Keratinocyte (primary cell): ENCODE data around the gene AQP2.

ENCODE experiments used
- EZH2 ChIP-seq: IDR thresholded peaks from one replicate; pipeline ENCODE4 v1.6.1; 2012; ENCODE audit warnings: inconsistent platforms, mild to moderate bottlenecking, low read length, moderate library complexity
- TF ChIP-seq, protein P1 (sequence below), 3 experiments: IDR thresholded peaks in 1 of 3; conservative IDR thresholded peaks in 1 of 3; optimal IDR thresholded peaks in 1 of 3; 2 replicates in 2 of 3; 3 replicates in 1 of 3; pipeline versions ENCODE3 to v1.5.1; 2011; ENCODE audit warnings: low read length in 3 of 3, mild to moderate bottlenecking in 3 of 3, moderate library complexity in 2 of 3, control low read depth in 1 of 3, inconsistent platforms in 1 of 3; ENCODE audit not compliant: insufficient read depth in 2 of 3; ENCODE audit errors: extremely low read depth in 1 of 3

DNA sequence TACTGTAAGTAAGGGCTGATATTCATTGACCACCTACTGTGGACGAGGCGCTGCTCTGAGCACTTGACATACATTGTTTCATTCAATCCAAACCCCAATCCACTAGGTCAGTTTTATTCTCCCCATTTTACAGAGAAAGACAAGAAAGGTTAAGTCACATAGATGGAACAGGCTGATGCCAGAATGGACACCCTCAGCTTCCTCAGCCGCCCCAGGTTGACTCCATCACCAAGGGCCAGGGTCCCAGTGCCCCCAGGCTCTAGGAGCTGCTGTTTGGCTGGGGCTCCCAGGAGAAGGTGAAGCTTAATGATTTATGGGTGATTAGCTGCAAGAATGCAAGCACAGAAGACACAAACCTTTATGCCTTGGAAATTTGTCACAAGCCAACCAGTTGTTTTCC is 671 bp upstream of the AQP2 start:
- no peak for TF ChIP-seq EZH2
- TF ChIP-seq, protein P1, sequence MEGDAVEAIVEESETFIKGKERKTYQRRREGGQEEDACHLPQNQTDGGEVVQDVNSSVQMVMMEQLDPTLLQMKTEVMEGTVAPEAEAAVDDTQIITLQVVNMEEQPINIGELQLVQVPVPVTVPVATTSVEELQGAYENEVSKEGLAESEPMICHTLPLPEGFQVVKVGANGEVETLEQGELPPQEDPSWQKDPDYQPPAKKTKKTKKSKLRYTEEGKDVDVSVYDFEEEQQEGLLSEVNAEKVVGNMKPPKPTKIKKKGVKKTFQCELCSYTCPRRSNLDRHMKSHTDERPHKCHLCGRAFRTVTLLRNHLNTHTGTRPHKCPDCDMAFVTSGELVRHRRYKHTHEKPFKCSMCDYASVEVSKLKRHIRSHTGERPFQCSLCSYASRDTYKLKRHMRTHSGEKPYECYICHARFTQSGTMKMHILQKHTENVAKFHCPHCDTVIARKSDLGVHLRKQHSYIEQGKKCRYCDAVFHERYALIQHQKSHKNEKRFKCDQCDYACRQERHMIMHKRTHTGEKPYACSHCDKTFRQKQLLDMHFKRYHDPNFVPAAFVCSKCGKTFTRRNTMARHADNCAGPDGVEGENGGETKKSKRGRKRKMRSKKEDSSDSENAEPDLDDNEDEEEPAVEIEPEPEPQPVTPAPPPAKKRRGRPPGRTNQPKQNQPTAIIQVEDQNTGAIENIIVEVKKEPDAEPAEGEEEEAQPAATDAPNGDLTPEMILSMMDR (optimal IDR thresholded peaks at IDR 0.05 in 1 of 3, IDR thresholded peaks at IDR 0.05 in 1 of 3, conservative IDR thresholded peaks at IDR 0.05 in 1 of 3; ENCODE audit: extremely low read depth in 1 of 3, insufficient read depth in 2 of 3, low read length in 3 of 3): no peak
